Ascending aorta (tissue), 2 donors: ENCODE data around the gene NELFB. TPM values are rescaled to one million over a fixed set of nuclear protein-coding genes. Genes with fewer than 3 reads are reported as not detected.
"Not testable (repeated sequence)": the region's sequence is repeated elsewhere in the genome, so short reads cannot be mapped to it uniquely, and the experiment has no call there.

ENCODE experiments used
- DNase-seq, 2 donors: peaks; one replicate each; pipeline ENCODE4 v3.0.0-alpha.2; 2019; ENCODE audit warnings: low spot score in 2 of 2
- H3K27ac ChIP-seq, 2 donors: fragments of 200-600 bp; sonication (generic); one replicate each; pipeline ENCODE4 v1.5.1; 2016 to 2017; ENCODE audit warnings: mild to moderate bottlenecking in 1 of 2
- H3K27me3 ChIP-seq: fragments of 200-600 bp; sonication (generic); one replicate; pipeline ENCODE4 v1.5.1; 2017
- H3K36me3 ChIP-seq, 2 donors: fragments of 200-600 bp; sonication (generic); one replicate each; pipeline ENCODE4 v1.5.1; 2016
- H3K4me1 ChIP-seq, 2 donors: fragments of 200-600 bp; sonication (generic); one replicate each; pipeline ENCODE4 v1.5.1; 2016 to 2017; ENCODE audit warnings: mild to moderate bottlenecking in 1 of 2
- H3K4me3 ChIP-seq, 2 donors: fragments of 200-600 bp; sonication (generic); one replicate each; pipeline ENCODE4 v1.5.1; 2016 to 2017; ENCODE audit warnings: mild to moderate bottlenecking in 1 of 2
- H3K9me3 ChIP-seq, 2 donors: fragments of 200-600 bp; sonication (generic); one replicate each; pipeline ENCODE4 v1.5.1; 2016
- intact Hi-C: fragments of 100-400 bp; cut with DNase I; formaldehyde crosslinking; loops from one replicate; pipeline ENCODE4 v1.15.1; 2023
- total RNA-seq: library from RNA; depleted of rRNA; stranded (reverse); fragments of >200 nt; gene quantifications from one replicate; pipeline ENCODE4 v1.1.0, GENCODE V29; 2016
- TF ChIP-seq, protein P1 (sequence below), 3 experiments: fragments of 200-600 bp in 2 of 3; fragments of 450-650 bp in 1 of 3; sonication (generic) in 2 of 3; IDR thresholded peaks; one replicate each; pipeline ENCODE4 v1.5.1; 2016 to 2019; ENCODE audit warnings: antibody characterized with exemption in 3 of 3, mild to moderate bottlenecking in 1 of 3, moderate library complexity in 1 of 3

The NELFB gene
- total RNA-seq, 1 donor from 2014 or later, result 71.7 TPM

DNA sequence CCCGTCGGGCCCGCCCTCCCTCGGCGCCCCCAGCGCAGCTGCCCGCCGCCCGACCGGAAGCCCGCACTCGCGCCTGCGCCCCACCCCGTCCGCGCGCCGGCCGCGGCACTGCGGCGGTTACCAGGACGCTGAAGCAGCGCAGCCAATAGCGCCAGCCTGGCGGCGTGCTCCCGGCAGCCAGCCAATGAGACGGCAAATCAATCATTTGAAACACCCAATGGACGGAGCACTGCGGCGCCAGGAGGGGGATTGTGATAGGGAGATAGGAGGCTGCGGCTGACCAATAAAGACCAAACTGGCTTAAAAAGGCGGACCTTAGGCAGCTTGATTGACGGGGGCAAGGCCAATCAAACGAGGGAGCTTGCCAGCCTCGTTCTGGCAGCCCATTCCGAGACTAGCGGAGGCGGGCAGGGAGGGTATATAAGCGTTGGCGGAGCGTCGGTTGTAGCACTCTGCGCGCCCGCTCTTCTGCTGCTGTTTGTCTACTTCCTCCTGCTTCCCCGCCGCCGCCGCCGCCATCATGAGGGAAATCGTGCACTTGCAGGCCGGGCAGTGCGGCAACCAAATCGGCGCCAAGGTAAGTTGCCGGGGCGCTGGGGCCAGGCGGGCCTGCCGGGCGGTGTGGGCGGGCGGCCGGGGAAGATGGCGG, 14.2 kb upstream of the NELFB start, which contains the start of gene TUBB4B:
Gene TUBB4B, plus strand, starts transcription at position 447 of the 649 bp plus-strand sequence. Its CDS starts 74 bp downstream, at position 521.
- Histone ChIP-seq H3K36me3 (peaks cover 14 to 20% of the 10 kb centered on the region in 2 donors), H3K27me3 (no peaks in the 10 kb centered on the region), H3K9me3 (no peaks in the 10 kb centered on the region), H3K27ac (peak within 1 kb of the TSS; percentile 88 to 90), H3K4me3 (peak within 1 kb of the TSS; percentile 81 to 93), H3K4me1 (peaks cover 13 to 28% of the 10 kb centered on the region in 2 donors)
- TF ChIP-seq, protein P1, sequence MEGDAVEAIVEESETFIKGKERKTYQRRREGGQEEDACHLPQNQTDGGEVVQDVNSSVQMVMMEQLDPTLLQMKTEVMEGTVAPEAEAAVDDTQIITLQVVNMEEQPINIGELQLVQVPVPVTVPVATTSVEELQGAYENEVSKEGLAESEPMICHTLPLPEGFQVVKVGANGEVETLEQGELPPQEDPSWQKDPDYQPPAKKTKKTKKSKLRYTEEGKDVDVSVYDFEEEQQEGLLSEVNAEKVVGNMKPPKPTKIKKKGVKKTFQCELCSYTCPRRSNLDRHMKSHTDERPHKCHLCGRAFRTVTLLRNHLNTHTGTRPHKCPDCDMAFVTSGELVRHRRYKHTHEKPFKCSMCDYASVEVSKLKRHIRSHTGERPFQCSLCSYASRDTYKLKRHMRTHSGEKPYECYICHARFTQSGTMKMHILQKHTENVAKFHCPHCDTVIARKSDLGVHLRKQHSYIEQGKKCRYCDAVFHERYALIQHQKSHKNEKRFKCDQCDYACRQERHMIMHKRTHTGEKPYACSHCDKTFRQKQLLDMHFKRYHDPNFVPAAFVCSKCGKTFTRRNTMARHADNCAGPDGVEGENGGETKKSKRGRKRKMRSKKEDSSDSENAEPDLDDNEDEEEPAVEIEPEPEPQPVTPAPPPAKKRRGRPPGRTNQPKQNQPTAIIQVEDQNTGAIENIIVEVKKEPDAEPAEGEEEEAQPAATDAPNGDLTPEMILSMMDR (IDR thresholded peaks at IDR 0.05), result peak in 1 of 3 experiments; percentile 33
- DNase-seq, result peak; percentile 99 to 100
- intact Hi-C loops, result loop anchor here (1.0 kb wide), 5 partner anchors 14 to 53 kb away; partner anchors contain the start of genes ANAPC2, NDOR1, NELFB and SSNA1

DNA sequence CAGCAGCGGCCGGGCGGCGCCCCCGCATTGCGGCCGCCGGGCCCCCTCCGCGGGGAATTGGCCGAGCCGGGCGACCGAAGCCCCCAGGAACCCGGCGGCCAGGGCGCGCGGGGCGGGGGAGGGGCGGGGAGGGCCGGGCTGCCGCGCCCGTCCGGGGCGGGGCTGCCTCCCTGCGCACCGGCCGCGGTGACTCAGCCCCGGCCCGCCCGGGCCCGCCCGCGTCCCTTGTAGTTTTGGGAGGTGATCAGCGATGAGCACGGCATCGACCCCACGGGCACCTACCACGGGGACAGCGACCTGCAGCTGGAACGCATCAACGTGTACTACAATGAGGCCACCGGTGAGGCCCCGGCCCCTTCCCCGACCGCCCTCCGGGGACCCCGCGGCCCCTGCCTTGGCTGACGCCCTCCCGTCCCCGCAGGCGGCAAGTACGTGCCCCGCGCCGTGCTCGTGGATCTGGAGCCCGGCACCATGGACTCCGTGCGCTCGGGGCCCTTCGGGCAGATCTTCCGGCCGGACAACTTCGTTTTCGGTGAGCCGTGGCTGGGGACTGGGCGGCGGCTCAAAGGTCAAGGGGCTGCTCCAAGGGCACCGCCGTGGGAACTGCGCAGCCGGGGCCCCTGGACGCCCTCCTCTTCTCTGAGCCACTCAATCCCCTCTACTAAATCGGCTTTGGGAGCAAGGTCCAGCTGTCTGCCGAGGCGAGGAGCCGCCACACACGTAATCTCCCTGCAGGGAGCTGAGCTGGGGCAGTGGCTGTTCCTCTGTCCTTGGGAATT, 13.4 kb upstream of the NELFB start:
- H3K36me3 ChIP-seq, result peaks cover 14 to 20% of the 10 kb centered on the region in 2 donors
- no peaks in the 10 kb centered on the region for H3K9me3 ChIP-seq
- TF ChIP-seq, protein P1 (IDR thresholded peaks at IDR 0.05), result no peak
- peaks cover 13 to 24% of the 10 kb centered on the region in 2 donors for H3K4me1 ChIP-seq
- peak overlapping the region; percentile 81 to 93 for H3K4me3 ChIP-seq
- intact Hi-C loops, result loop anchor here (1.0 kb wide), 2 partner anchors 14 to 36 kb away; partner anchors contain the start of genes NDOR1, NELFB and TMEM203
- H3K27me3 ChIP-seq, result no peaks in the 10 kb centered on the region
- peak overlapping the region; percentile 88 to 90 for H3K27ac ChIP-seq
- DNase-seq, result peak in 1 of 2 donors; percentile 85

- intact Hi-C loops, result no loop called here
- TF ChIP-seq, protein P1 (IDR thresholded peaks at IDR 0.05), result no peak
- peaks cover 14 to 20% of the 10 kb centered on the region in 2 donors for H3K36me3 ChIP-seq
- no peaks in the 10 kb centered on the region for H3K27me3 ChIP-seq
- peak overlapping the region; percentile 88 to 90 for H3K27ac ChIP-seq
- peak overlapping the region; percentile 81 to 93 for H3K4me3 ChIP-seq
- H3K9me3 ChIP-seq, result no peaks in the 10 kb centered on the region
- no peak for DNase-seq
- peaks cover 13 to 21% of the 10 kb centered on the region in 2 donors for H3K4me1 ChIP-seq
Observed at GRCh38 chr9:137242269-137243203, 12.6 kb upstream of the NELFB start.

DNA sequence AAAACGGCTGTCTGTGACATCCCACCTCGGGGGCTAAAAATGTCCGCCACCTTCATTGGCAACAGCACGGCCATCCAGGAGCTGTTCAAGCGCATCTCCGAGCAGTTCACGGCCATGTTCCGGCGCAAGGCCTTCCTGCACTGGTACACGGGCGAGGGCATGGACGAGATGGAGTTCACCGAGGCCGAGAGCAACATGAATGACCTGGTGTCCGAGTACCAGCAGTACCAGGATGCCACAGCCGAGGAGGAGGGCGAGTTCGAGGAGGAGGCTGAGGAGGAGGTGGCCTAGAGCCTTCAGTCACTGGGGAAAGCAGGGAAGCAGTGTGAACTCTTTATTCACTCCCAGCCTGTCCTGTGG, 11.9 kb upstream of the NELFB start:
- H3K9me3 ChIP-seq, intact Hi-C loops, H3K4me3 ChIP-seq, H3K27ac ChIP-seq, H3K27me3 ChIP-seq, DNase-seq: not testable (repeated sequence)
- H3K36me3 ChIP-seq, result peaks cover 14 to 20% of the 10 kb centered on the region in 2 donors
- peaks cover 13 to 21% of the 10 kb centered on the region in 2 donors for H3K4me1 ChIP-seq

DNA sequence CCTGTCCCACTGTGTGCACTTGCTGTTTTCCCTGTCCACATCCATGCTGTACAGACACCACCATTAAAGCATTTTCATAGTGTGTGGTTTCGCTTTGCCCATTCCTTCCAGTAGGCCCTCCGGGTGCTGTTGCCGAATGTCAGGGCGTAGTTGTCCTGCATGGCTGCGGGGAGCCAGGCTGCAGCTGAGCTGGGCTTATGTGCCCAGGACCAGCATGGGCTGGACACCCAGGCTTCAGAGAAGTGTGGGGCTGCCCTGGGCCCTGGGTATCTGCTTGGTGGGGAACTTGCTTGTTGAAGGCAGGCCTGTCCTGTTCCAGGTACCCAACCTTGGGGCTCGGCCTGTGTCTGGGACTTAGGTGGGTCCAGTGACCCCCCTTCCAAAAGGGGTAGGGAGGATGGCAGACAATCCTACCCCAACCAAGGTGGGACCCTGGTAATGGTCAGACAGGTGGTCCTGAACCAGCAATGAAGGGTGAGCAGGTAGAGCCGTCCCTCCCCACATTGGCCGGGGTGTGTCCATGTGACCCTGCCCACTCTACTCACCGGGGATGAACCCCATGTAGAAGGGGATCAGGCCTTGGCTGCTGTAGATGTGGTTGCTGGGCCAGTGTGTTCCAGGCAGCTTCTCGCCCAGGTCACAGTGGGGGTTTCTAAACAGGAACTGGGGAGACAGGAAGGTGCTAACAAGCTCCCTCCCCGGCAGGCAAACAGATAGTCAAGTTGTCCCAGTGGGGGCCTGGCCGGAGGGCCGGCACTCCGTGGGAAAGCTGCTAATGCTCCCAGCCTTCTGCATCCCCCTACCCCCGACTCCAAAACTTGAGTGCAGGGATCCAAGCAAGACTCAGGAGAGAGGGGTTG, 11.3 kb upstream of the NELFB start:
- Histone ChIP-seq H3K9me3 (no peaks in the 10 kb centered on the region), H3K36me3 (peaks cover 14 to 20% of the 10 kb centered on the region in 2 donors), H3K27me3 (no peaks in the 10 kb centered on the region), H3K4me3 (no peak overlapping the region), H3K27ac (no peak overlapping the region), H3K4me1 (peaks cover 13 to 21% of the 10 kb centered on the region in 2 donors)
- TF ChIP-seq, protein P1 (IDR thresholded peaks at IDR 0.05), result no peak
- DNase-seq, result no peak
- intact Hi-C loops, result no loop called here
